HepG2 (cell line): Measurements from ENCODE around the gene CGREF1. TPM values are rescaled to one million over a fixed set of nuclear protein-coding genes. Genes with fewer than 3 reads are reported as not detected.

Source experiments
- E2F5 ChIP-seq: sonication (generic); formaldehyde crosslinking; conservative IDR thresholded peaks from 2 replicates; pipeline ENCODE4 v1.4.0; 2020; ENCODE audit warnings: missing genetic modification reagents
- FUBP1 ChIP-seq: sonication (generic); formaldehyde crosslinking; IDR thresholded peaks from 2 replicates; pipeline ENCODE4 v1.5.1; 2020; ENCODE audit warnings: missing genetic modification reagents, mild to moderate bottlenecking, borderline replicate concordance
- KAT7 ChIP-seq: IDR thresholded peaks from 2 replicates; pipeline ENCODE4 v1.6.1; 2018; ENCODE audit warnings: borderline replicate concordance, missing compliant biosample characterization
- MLXIP ChIP-seq: sonication (generic); formaldehyde crosslinking; IDR thresholded peaks from 2 replicates; pipeline ENCODE4 v1.9.0; 2021; ENCODE audit warnings: missing genetic modification reagents, borderline replicate concordance
- SIX1 ChIP-seq: sonication (generic); formaldehyde crosslinking; IDR thresholded peaks from 2 replicates; pipeline ENCODE4 v1.4.0; 2020; ENCODE audit warnings: missing genetic modification reagents, borderline replicate concordance
- SRSF4 ChIP-seq: fragments of 200-400 bp; formaldehyde crosslinking; IDR thresholded peaks from one replicate; pipeline ENCODE4 v1.6.1; 2018; ENCODE audit warnings: mild to moderate bottlenecking, low read depth, low read length, moderate library complexity; ENCODE audit not compliant: poor library complexity, severe bottlenecking
- SRSF9 ChIP-seq: fragments of 200-400 bp; formaldehyde crosslinking; IDR thresholded peaks from 2 replicates; pipeline ENCODE4 v1.6.1; 2018; ENCODE audit warnings: borderline replicate concordance, mild to moderate bottlenecking, low read depth, low read length; ENCODE audit not compliant: insufficient read depth, poor library complexity, severe bottlenecking
- TFAP4 ChIP-seq: sonication (generic); IDR thresholded peaks from 2 replicates; pipeline ENCODE4 v1.6.1; 2016; ENCODE audit warnings: low read depth, borderline replicate concordance
- TRIM24 ChIP-seq: sonication (generic); formaldehyde crosslinking; IDR thresholded peaks from 2 replicates; pipeline ENCODE4 v1.8.0; 2022; ENCODE audit warnings: mild to moderate bottlenecking, missing genetic modification reagents
- ZBTB38 ChIP-seq: sonication (generic); formaldehyde crosslinking; IDR thresholded peaks from 2 replicates; pipeline ENCODE4 v1.5.1; 2020; ENCODE audit warnings: mild to moderate bottlenecking, missing genetic modification reagents
- ZGPAT ChIP-seq: IDR thresholded peaks from 2 replicates; pipeline ENCODE4 v1.6.1; 2016; ENCODE audit warnings: mild to moderate bottlenecking
- ZNF33B ChIP-seq: sonication (generic); formaldehyde crosslinking; IDR thresholded peaks from 2 replicates; pipeline ENCODE4 v1.5.1; 2020; ENCODE audit warnings: mild to moderate bottlenecking, missing genetic modification reagents
- ZNF546 ChIP-seq: sonication (generic); formaldehyde crosslinking; conservative IDR thresholded peaks from 2 replicates; pipeline ENCODE4 v1.8.1; 2023; ENCODE audit warnings: mild to moderate bottlenecking, missing genetic modification reagents
- ZNF607 ChIP-seq: sonication (generic); formaldehyde crosslinking; IDR thresholded peaks from 2 replicates; pipeline ENCODE4 v1.5.1; 2020; ENCODE audit warnings: missing genetic modification reagents, mild to moderate bottlenecking, borderline replicate concordance
- ZNF773 ChIP-seq: sonication (generic); formaldehyde crosslinking; IDR thresholded peaks from 2 replicates; pipeline ENCODE4 v1.4.0; 2020; ENCODE audit warnings: missing genetic modification reagents, borderline replicate concordance
- ZSCAN9 ChIP-seq: IDR thresholded peaks from 2 replicates; pipeline ENCODE4 v1.6.1; 2016; ENCODE audit warnings: borderline replicate concordance
- ZUFSP ChIP-seq: sonication (generic); formaldehyde crosslinking; IDR thresholded peaks from 2 replicates; pipeline ENCODE4 v1.9.0; 2021; ENCODE audit warnings: missing genetic modification reagents, mild to moderate bottlenecking, borderline replicate concordance
- polyA plus RNA-seq, 8 experiments: library from polyadenylated mRNA; depleted of rRNA in 3 of 8; stranded (reverse) in 7 of 8; unstranded in 1 of 8; fragments of >200 nt; fragmentation: Illumina TruSeq in 4 of 8; extraction: Trizol in 4 of 8; gene quantifications; 2 replicates each; pipeline versions ENCODE4 v1.2.1 to v1.2.3, GENCODE V29; 2011 to 2016; ENCODE audit warnings: low read depth in 4 of 8, missing spikeins in 1 of 8, mixed read lengths in 1 of 8; ENCODE audit not compliant: insufficient read depth in 1 of 8
- total RNA-seq, 5 experiments: library from RNA; depleted of rRNA; stranded (reverse); fragments of >200 nt; fragmentation: Illumina TruSeq; extraction: Trizol; gene quantifications; 2 replicates each; pipeline ENCODE4 v1.2.3, GENCODE V29; 2016; ENCODE audit warnings: low read depth in 1 of 5

Gene CGREF1
- total and polyA plus RNA-seq, 2 of the 13 experiments (the other 11 are each of a cell fraction or from before 2014, with no cell fraction given) = 13.9 to 23.4 TPM

- TF ChIP-seq ZNF607 (CRISPR knock-in tag) (0 out of 2 replicates have a peak, but pooled peaks have one; percentile 29), ZUFSP (CRISPR knock-in tag) (no peak), FUBP1 (CRISPR knock-in tag) (no peak), SRSF9 (no peak), MLXIP (CRISPR knock-in tag) (no peak), ZNF33B (CRISPR knock-in tag) (peak; percentile 71; the same call in 1 of the 2 replicates), TRIM24 (no peak), ZSCAN9 (CRISPR knock-in tag) (no peak), ZBTB38 (CRISPR knock-in tag) (peak; percentile 90), ZNF546 (CRISPR knock-in tag) (no peak), ZGPAT (CRISPR knock-in tag) (0 out of 2 replicates have a peak, but pooled peaks have one; percentile 20), ZNF773 (CRISPR knock-in tag) (no peak), TFAP4 (no peak), SIX1 (CRISPR knock-in tag) (no peak), E2F5 (no peak; the same call in 1 of the 2 replicates), KAT7 (CRISPR knock-in tag) (0 out of 2 replicates have a peak, but pooled peaks have one; percentile 53), SRSF4 (no peak)
These were observed at the start of gene CGREF1 (continued) for GRCh38 chr2:27118525-27119329.
